Heart left ventricle (tissue), 16 donors: ENCODE results near the gene ADGB. TPM values are rescaled to one million over a fixed set of nuclear protein-coding genes. Genes with fewer than 3 reads are reported as not detected.

Experiments
- ATAC-seq, 4 donors: fragments of 200-7000 bp; cut with Tn5 transposase; one replicate each; pipeline ENCODE4 v1.9.1; 2020 to 2022; ENCODE audit warnings: moderate library complexity in 4 of 4, mild to moderate bottlenecking in 3 of 4, moderate number of reproducible peaks in 1 of 4
- DNase-seq, 5 donors: peaks; one replicate each; pipeline ENCODE4 v3.0.0-alpha.2; 2020
- H3K27ac ChIP-seq, 12 donors: fragments of 200-600 bp; sonication (generic) in 4 of 12; one replicate each; pipeline versions ENCODE4 v1.5.0 to v1.8.0; 2016 to 2022; ENCODE audit warnings: mild to moderate bottlenecking in 2 of 12
- H3K27me3 ChIP-seq, 9 donors: fragments of 200-600 bp; sonication (generic) in 2 of 9; one replicate each; pipeline versions ENCODE4 v1.5.1 to v1.8.0; 2016 to 2022; ENCODE audit warnings: mild to moderate bottlenecking in 3 of 9
- H3K36me3 ChIP-seq, 9 donors: fragments of 200-600 bp; sonication (generic) in 2 of 9; one replicate each; pipeline versions ENCODE4 v1.5.0 to v1.8.0; 2018 to 2022; ENCODE audit warnings: mild to moderate bottlenecking in 2 of 9
- H3K4me1 ChIP-seq, 12 donors: fragments of 200-600 bp; sonication (generic) in 4 of 12; one replicate each; pipeline versions ENCODE4 v1.5.0 to v1.8.0; 2016 to 2022; ENCODE audit warnings: mild to moderate bottlenecking in 3 of 12
- H3K4me3 ChIP-seq, 12 donors: fragments of 200-600 bp; sonication (generic) in 4 of 12; one replicate each; pipeline versions ENCODE4 v1.5.0 to v1.8.0; 2017 to 2022; ENCODE audit warnings: mild to moderate bottlenecking in 9 of 12, moderate library complexity in 4 of 12
- H3K9me3 ChIP-seq, 12 donors: fragments of 200-600 bp; sonication (generic) in 4 of 12; one replicate each; pipeline versions ENCODE4 v1.5.0 to v1.8.0; 2016 to 2022; ENCODE audit warnings: mild to moderate bottlenecking in 1 of 12
- POLR2A ChIP-seq, 2 donors: fragments of 450-650 bp; IDR thresholded peaks; one replicate each; pipeline ENCODE4 v1.6.1; 2017; ENCODE audit warnings: antibody characterized with exemption in 2 of 2, mild to moderate bottlenecking in 2 of 2, moderate library complexity in 2 of 2
- WGBS, 4 donors: extraction: QIAGEN DNeasy Blood & Tissue Kit in 2 of 4; methylation state at CpG; one replicate each; pipeline versions ENCODE4 v1.1.5 to v1.1.7; 2013 to 2018; 5-methylcytosine and 5-hydroxymethylcytosine counted together
- intact Hi-C, 10 donors: fragments of 100-400 bp; cut with DNase I; formaldehyde crosslinking; loops; one replicate each; pipeline versions ENCODE4 v1.11.1 to v1.14.2; 2022
- polyA plus RNA-seq, 2 donors: library from polyadenylated mRNA; stranded (reverse); fragments of 200-250 nt; gene quantifications; one replicate each; pipeline ENCODE4 v1.2.3, GENCODE V29; 2013
- total RNA-seq, 9 donors: library from RNA; depleted of rRNA in 2 of 9; stranded (reverse); fragments of >200 nt in 2 of 9; fragmentation: NEBNext Ultra II Directional in 3 of 9; extraction: Animal tissue kit (Norgen Biotek cat#: 25700) in 3 of 9; gene quantifications; one replicate each; pipeline versions ENCODE4 v1.1.0 to v1.2.4, GENCODE V29; 2016 to 2023
- TF ChIP-seq, protein P1 (sequence below), 12 donors: fragments of 200-600 bp; sonication (generic) in 4 of 12; IDR thresholded peaks; one replicate each; pipeline versions ENCODE4 v1.5.0 to v1.8.0; 2018 to 2022; ENCODE audit warnings: antibody characterized with exemption in 12 of 12, mild to moderate bottlenecking in 5 of 12
- donor health status: ischemic (EF 13 %, LVEDD 7.1; RV severe dilation, severe dysfunction).
- donor health status: healthy with polysubstance abuse.
- donor health status: DM: no; HTN: yes; CAD: no.
- donor health status: DM: no; HTN: no; CAD: no.
- donor health status: ischemic (EF 25% LVEDD 6.9; RV normal size, moderate dysfunction).
- donor health status: ischemic (EF 25% LVEDD 5.7; RV mildly dilated, moderate dysfunction).
- donor health status: healthy.
- donor health status: DM: yes; HTN: yes; CAD: no.
- donor health status: ischemic (EF 35%, LVEDD 5.7; RV mildly dilated, moderate dysfunction).
- donor health status: nonischemic (EF 11% LVEDD 7.7; RV severe dilation, severe dysfunction).
- donor health status: DM: yes; HTN: yes; CAD: no.
- donor health status: PGD.
- donor health status: ischemic (EF 29% LVEDD 5.4; RV normal size, mild dysfunction).
- donor health status: nonischemic (EF 23%, LVEDD 6.1; RV moderate dilation, normal function).

The ADGB gene
- total and polyA plus RNA-seq, 11 donors, result not detected

DNA sequence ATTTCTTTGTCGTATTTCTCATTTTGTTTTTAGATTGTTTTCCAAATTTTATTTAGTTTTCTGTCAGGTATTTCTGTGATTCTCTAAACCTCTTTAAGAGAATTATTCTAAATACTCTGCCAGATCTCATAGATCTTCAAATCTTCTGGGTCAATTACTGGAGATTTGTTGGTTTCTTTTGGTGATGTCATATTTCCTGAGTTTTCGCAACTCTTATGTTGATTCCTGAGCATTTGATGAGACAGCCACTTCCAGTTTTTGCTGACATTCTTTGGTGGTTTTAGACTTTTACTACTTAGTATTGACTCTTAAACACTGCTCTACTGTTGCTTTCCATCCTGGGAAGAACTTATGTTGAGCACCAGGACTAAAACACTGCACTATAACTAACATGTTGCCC is 21.9 kb downstream of the ADGB start:
- Histone ChIP-seq H3K4me1 (no peaks in the 10 kb centered on the region), H3K27me3 (no peaks in the 10 kb centered on the region), H3K9me3 (peaks cover 0 to 24% (median 6%) of the 10 kb centered on the region in 12 donors), H3K4me3 (no peak overlapping the region), H3K36me3 (no peaks in the 10 kb centered on the region), H3K27ac (peak overlapping the region in 1 of 12 donors; percentile 47)
- ATAC-seq (no peak), DNase-seq (no peak)
- 79 to 87% (median 84%) methylated on average over 2 of the region's 2 CpGs for WGBS, 4 donors
- intact Hi-C loops, result no loop called here
- no peak for TF ChIP-seq POLR2A (IDR thresholded peaks at IDR 0.05)
- TF ChIP-seq, protein P1, sequence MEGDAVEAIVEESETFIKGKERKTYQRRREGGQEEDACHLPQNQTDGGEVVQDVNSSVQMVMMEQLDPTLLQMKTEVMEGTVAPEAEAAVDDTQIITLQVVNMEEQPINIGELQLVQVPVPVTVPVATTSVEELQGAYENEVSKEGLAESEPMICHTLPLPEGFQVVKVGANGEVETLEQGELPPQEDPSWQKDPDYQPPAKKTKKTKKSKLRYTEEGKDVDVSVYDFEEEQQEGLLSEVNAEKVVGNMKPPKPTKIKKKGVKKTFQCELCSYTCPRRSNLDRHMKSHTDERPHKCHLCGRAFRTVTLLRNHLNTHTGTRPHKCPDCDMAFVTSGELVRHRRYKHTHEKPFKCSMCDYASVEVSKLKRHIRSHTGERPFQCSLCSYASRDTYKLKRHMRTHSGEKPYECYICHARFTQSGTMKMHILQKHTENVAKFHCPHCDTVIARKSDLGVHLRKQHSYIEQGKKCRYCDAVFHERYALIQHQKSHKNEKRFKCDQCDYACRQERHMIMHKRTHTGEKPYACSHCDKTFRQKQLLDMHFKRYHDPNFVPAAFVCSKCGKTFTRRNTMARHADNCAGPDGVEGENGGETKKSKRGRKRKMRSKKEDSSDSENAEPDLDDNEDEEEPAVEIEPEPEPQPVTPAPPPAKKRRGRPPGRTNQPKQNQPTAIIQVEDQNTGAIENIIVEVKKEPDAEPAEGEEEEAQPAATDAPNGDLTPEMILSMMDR (IDR thresholded peaks at IDR 0.05), result no peak

DNA sequence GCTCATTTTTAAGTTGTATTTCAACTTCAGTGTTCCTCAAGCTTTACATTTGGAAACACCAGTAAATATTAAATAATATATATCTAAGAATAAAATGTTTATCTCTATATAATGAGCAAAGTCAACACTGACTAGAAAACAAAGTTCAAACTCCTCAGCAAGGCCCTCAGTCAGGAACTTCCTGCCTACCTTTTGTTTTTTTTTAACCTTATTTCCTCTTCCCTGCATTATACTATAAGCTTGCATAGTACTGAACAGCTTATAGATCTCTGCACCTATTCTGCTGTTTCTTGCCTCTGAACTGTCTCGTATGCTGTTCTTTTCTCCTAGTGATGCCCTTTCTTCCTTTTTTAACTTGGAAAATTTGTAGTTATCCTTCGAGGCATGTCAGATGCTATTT is 29.6 kb downstream of the ADGB start:
- H3K4me1 ChIP-seq, result no peaks in the 10 kb centered on the region
- peaks cover 0 to 18% (median 0%) of the 10 kb centered on the region in 12 donors for H3K9me3 ChIP-seq
- no peaks in the 10 kb centered on the region for H3K36me3 ChIP-seq
- ATAC-seq (no peak), DNase-seq (no peak)
- TF ChIP-seq, protein P1 (IDR thresholded peaks at IDR 0.05), result no peak
- no peak for TF ChIP-seq POLR2A (IDR thresholded peaks at IDR 0.05)
- no peaks in the 10 kb centered on the region for H3K27me3 ChIP-seq
- no peak overlapping the region for H3K27ac ChIP-seq
- H3K4me3 ChIP-seq, result no peak overlapping the region
- intact Hi-C loops, result no loop called here
- 76 to 87% (median 79%) methylated on average over 2 of the region's 2 CpGs for WGBS, 4 donors

DNA sequence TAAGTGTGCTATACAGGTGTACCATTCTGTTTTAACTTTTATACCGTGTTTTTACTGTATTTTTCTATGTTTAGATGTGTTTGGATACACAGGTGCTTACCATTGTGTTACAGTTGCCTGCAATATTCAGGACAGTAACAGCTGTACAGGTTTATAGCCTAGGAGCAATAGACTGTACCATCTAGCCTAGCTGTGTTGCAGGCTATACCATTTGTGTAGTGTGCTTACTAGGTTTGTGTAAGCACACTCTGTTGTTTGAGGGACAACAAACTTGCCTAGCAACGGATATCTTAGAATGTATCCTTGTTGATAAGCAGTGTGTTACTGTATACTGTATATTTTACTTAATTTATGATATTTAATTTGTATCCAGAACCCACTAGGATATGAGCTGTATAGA is 35.2 kb downstream of the ADGB start:
- DNase-seq (no peak), ATAC-seq (no peak)
- Histone ChIP-seq H3K9me3 (no peaks in the 10 kb centered on the region), H3K27ac (no peak overlapping the region), H3K36me3 (no peaks in the 10 kb centered on the region), H3K27me3 (no peaks in the 10 kb centered on the region), H3K4me3 (no peak overlapping the region), H3K4me1 (no peaks in the 10 kb centered on the region)
- intact Hi-C loops, result no loop called here
- 77 to 87% (median 85%) methylated on average over 2 of the region's 2 CpGs for WGBS, 4 donors
- TF ChIP-seq, protein P1 (IDR thresholded peaks at IDR 0.05), result no peak
- TF ChIP-seq POLR2A (IDR thresholded peaks at IDR 0.05), result no peak

DNA sequence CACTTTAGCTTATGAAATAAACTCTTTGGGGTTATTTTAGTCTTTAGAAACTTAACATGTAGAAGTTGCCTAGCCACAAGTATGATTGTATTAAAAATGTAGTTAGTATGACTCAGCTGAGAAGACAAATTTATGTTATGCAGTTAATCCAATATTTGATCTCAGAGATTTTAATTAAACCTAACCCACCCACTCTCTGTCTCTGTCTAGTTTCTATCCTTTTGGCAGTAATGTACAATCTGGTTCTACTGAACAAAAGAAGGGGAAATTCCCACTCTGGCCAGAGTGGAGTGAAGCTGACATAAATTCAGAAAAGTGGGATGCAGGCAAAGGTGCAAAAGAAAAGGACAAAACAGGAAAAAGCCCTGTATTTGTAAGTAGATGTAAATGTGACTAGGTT is 36.4 kb downstream of the ADGB start:
- TF ChIP-seq, protein P1 (IDR thresholded peaks at IDR 0.05), result no peak
- TF ChIP-seq POLR2A (IDR thresholded peaks at IDR 0.05), result no peak
- Histone ChIP-seq H3K27ac (no peak overlapping the region), H3K36me3 (no peaks in the 10 kb centered on the region), H3K4me3 (no peak overlapping the region), H3K4me1 (no peaks in the 10 kb centered on the region), H3K27me3 (no peaks in the 10 kb centered on the region), H3K9me3 (no peaks in the 10 kb centered on the region)
- intact Hi-C loops, result no loop called here
- ATAC-seq (no peak), DNase-seq (no peak)
